Medulla oblongata (tissue), 1 donor: Measurements from ENCODE around the gene TBC1D7.

Experiments used
- DNase-seq: peaks from one replicate; pipeline ENCODE4 v3.0.0-alpha.2; 2015; ENCODE audit errors: extremely low spot score

Gene TBC1D7

DNA sequence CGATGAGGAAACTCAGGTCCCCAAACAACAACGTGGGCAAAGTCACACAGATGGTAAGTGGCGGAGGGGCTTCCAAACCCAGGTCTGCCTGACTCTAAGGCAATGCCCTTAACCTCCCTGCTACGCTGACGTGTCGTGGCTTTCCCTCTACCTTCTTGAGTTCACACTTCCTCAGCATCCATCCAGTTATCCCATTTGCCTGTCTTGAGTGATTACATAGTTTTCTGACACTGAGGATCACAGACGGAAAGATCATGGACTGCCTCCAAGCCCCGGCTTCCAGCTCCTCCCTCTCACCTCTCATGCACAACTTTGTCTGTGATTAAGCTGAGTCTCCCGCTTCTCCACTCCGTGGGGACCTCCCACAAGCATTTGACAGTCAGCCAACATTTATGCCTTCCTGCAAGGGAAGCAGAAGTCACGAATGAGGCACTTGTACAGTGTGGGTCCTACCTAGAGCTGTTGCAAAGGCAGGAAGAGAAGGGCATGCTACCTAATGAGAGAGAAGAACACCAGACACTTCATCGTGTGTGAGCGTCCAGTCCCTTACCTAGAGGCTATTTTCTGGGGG, 33.8 kb downstream of the TBC1D7 start:
- peak; percentile 50 for DNase-seq

DNA sequence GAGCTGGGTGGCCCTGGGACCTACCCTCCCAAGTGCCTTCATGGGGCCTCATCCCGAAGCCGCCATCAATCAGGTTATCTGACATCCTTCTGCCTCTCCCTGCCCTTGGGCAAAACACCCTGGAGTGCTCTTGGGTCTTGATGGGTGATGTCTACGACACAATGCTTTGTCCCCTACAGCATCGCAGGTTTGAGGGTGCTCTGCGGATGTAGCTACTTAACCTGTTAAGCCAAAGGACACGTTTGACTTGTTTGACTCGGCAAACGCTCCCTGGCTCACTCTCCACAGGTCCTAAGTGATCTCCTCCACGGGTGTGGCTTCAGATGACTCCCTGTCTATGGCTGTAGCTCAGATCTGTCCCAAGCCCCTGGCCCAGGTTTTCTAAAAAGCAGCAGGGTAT, 35.6 kb downstream of the TBC1D7 start:
- no peak for DNase-seq

DNA sequence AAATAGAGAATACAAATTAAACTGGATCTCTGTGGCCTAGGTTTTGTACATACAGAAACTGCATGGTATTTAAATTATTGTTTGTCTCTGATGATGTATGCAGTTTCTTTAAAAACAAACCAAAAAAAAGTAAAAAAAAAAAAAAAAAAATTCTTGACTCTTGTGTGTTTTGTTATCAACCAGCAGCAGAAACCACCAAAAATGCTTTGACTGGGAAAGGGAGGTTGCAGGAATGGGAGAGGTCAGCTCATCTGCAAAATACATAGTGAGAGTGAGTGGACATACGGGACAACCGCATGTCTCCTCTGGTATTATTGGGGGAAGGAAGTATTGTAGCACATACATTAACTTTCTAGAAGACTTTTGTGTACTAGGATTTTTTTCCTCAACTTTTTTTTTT, 38.0 kb downstream of the TBC1D7 start:
- no peak for DNase-seq

DNA sequence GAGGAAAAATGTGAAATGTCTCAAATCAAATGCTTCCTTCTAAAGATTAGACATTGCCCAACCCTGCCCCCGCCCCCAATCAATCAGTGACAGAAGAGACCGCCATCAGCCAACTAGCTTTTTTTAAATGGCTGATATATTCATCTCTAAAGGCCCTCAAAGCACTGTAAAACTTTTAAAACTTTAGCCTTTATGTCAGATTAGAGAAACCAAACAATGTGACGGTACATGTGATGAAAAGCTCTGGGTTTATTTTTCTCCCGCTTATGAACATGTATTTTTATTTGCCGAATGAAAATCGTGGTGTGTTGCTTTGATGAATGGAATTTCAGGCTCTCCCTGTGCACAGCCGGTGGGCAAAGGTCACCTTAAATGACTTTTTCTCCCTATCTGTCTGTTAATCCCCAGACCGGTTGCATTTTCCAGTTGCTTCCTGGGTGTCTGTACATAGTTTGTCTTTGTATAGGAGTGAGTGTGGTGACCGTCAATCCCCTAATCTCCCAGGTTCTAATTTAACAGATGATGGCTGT, 38.5 kb downstream of the TBC1D7 start:
- DNase-seq = no peak

DNA sequence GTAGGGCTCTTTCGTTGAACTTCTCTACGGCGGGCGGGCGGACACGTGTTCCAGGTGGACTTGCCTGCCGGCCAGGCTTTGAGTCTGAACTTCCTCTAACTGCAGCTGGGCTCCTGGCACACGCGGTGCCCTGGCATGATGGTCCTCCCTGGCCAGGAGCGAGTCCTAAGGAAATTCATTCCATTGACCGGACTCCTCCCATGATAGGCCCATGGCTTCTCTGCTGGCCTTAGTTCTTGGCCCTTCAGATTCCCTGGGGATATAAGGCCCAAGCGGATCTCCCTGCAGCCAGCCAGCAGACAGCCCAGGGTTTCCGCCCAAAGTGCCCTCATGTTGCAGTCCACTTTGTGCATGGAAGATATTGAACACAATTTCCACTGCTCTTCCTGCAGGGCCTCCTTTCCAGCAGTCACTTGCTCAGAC, 39.4 kb downstream of the TBC1D7 start:
- DNase-seq = no peak

DNA sequence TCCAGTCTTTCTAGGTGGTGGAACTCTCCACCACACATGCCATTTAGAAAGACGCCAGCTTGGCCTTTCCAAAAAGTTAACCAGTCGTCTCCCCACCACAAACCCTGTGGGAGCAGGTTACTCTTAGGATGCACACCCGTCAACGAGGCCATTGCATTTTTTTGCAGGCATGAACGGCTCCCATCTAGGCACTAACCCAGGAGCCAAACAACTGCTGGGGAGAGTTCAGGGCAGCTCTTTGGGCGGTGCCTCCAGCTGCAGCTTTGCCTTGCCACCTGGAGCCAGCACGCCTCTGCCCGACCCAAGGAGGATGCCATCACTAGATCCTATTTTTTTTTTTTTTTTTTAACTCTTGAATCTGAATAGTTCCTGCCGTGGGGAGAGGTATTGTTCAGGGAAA, 39.9 kb downstream of the TBC1D7 start:
- no peak for DNase-seq

DNA sequence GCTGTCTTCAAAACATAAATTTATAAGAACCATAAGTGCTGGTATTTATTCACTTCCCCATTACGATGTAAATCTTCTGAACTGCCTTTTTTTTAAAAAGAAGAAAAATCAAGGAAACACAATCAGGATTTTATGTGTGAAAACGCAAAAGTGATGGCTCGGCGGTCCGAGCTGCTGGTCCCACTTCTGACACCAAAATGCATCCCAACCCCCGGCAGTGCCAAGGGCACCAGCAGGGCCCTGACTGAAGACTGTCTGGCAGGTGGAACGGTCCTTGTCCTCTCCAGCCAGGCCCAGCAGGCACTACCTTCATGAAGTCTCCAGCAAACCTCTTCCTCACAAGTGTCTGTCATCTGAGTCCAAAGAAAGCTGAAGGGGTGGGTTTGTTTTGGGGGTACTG, 41.2 kb downstream of the TBC1D7 start:
- no peak for DNase-seq

DNA sequence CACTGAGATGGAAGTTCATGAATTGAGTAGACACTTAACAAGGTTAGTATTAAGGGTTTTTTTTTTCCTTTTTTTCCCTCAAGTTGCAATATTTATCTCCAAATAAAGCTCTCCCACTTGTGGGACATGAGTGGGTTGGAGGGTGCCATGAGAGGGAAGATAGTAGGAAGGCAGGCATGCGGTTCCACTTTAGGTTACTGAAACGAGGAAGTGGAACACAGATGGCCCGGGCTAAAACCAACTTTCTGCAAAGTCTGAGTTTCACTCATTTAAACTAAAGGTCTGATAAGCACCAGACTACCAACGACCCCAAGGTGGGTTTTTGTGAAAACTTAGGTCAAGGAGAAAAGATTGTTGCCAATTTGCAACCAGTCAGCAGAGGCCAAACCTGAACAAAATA, 42.2 kb downstream of the TBC1D7 start:
- peak; percentile 60 for DNase-seq

DNA sequence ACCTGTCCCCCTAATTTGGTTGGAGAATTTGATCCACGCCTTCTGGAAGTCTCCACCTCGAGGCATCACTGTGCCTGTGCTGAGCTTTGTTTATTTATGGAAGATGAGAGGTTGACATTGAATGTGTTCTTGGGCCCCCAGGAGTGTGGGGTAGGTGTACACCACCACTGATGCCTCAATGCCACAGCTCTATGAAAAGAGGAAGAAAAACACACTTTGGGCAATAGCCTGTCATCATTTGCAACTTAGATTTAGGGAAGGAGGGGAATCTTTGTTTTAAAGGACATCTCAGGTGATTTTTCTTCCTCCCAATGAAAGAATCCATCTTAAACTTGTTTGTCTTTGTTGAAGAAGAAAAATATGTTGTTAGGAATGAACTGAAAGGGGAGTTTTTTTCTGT, 42.6 kb downstream of the TBC1D7 start:
- DNase-seq = no peak

DNA sequence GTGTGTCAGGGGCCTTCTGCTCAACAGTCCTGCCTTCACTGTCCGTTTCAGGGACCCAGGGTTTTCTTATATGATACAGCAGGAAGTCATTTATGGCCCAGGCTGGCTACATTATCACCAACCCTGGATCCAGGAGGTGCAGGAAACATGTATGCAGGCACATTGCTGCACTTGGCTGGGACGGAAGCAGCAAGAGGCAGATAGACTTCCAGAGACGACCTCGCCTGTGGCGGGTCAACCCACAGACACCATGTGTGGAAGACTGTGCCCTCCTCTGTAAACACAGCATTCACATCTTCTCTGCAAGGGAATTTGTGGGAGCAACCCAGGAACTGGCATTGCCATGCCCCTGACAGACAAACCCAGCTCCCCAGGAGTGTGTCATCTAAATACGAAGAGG, 43.7 kb downstream of the TBC1D7 start:
- DNase-seq = no peak

DNA sequence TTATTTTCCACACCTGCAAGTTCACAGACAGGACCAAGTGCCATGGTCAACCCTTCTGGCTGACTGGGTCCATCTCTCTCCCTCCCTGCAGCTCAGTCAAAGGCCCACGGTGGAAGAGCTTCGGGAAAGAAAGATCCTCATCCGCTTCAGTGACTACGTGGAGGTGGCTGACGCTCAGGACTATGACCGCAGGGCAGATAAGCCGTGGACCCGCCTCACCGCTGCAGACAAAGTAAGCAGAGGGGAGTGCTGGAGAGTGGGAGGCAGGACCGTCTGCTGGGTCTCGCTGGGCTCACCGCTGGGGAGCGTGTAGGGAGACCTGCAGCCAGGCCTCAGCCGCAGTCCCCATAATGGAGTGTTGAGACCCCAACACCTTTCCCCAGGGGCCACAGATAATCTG, 45.0 kb downstream of the TBC1D7 start:
- DNase-seq = no peak

DNA sequence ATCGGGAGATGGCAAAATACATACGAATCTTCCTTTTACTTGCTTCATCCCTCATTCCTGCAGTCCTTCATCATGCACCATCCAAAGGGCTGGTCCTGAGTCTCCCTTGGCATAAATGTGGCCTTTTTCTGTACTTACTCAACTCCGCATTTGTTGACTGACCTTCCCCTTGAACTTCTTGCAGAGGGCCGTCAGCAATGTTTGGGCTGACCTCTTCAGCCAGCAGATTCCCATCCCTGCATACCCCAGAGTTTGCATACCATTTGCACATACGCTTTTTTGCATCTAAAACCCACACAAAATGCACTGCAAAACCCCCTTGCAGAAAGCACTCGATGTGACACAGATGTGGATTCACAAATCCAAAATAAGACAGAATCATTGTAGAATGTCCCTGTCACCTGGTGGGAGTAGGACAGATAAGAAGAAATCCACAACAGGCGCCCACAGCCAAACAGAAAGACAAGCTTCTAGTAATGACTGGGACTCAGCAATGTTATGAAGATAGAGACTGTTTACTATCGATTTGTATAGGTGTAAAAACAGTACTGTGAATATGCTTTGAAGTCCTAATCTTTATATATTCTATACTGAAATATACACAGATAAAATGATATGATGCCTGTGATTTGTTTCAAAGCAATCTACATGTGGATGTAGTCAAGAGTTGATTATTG, 45.8 kb downstream of the TBC1D7 start:
- DNase-seq = no peak

DNA sequence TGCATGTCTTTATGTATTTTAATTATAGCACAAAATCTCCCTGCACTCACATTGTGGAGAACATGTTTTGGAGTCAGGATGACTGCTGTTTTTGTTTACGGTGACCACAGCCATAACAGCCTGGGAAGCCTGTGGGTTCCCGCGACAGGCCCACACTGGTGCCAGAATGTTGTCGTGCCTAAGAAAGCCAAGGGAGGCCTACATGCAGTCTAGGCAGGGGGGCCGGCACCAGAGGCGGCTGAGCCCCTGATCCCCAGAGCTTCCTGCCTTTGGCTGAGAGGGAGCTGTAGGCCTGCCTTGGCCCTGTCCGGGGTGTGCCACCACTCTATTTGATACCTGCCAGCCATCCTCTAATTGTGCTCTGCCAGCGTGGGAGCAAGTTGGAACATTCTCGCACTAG, 46.7 kb downstream of the TBC1D7 start:
- no peak for DNase-seq

DNA sequence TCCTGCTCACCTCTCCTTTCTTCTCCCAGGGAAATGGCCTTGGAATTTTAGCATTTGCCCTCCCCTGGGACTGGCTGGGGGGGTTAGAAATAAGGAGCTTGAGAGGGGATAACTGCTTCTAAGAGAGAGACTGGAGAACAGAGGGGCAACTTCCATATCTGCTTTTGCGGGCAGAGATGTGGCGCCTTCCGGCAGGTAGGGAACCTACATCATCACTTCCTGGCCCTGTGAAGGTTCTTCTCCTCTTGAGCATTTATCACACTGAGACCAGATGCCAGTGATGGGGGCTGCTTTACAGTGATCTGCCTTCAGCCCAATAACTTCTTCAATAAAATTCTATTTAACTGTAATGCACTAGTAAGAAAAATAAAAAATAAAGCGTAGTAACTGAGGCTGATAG, 48.1 kb downstream of the TBC1D7 start:
- DNase-seq = no peak

DNA sequence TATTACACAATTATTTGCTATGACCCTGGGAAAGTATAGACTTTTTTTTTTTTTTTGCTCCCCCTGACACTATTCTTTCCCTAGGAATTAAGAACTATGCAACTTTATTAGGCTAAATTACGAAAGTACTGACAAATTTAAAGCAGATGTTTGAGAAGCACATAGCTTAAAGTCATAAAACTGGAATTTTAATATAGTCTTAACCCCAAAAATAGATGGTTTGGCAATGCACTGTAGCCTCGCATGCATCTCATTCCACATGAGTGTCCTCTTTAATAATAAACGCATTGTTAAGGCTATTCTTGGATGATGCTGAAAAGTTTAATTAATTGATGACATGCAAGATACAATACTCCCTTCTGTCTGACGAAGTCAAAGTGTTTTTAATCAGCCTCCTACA, 49.3 kb downstream of the TBC1D7 start:
- no peak for DNase-seq

DNA sequence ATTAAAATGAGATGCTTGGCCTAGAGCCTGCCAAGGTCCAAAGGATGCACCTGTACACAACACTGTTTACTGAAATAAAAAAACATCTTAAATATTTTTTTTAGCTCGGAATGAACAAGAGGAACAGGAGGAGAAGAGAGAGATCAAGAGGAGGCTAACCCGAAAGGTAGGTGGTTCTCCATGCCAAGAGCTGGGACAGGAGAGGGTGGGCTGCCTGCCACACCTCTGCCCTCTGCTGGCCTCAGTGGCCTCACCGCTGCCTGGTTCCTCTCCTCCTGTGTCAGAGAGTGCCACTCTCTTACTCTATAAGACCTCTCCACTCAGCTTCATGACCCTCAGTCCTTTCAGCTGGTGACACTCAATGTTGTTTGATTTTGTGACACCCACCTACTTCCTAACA, 50.2 kb downstream of the TBC1D7 start:
- no peak for DNase-seq

DNA sequence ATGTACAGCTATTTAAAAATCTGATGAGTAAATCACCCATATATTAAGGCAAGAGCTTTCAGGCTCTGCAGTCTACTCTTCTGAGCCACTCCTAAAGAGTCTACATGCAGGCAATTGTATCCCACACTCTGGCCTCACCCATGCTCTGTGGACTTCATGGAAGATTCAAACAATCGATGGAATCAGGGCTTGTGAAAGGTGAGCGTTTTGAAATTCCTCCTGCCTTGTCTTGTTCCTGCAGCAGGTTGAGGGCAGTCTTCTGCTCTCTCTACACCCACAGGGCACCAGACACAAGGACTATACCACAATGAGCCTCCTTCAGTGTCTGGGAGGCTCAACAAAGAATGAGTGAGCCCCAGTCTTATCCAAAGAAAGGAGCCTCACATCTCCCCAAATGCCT, 51.1 kb downstream of the TBC1D7 start:
- no peak for DNase-seq

DNA sequence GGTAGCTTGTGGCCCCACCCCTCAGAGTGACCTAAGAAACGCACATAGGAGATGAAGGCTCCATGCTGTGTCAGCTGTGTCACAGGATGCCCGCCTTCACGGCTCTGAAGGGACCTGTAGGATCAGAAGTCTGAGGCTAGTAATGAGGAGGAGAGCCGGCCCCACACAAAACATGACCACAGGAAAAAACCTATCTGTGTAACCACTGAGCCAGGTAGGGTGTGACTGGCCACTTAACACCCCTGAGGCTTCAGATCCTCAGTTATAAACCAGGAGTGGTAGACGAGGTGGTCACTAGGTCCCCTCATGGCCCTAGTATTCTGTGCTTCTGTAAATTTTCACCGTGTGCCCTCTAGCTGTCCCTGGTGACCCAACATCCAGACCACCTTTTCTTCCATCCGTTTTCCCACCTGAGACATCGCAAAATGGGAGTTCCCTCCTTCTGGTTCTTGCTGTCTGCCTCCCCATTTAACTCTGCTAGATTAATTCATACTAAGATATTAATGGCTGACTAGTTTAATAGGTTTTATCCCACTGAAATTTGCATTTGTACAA, 52.8 kb downstream of the TBC1D7 start:
- no peak for DNase-seq

DNA sequence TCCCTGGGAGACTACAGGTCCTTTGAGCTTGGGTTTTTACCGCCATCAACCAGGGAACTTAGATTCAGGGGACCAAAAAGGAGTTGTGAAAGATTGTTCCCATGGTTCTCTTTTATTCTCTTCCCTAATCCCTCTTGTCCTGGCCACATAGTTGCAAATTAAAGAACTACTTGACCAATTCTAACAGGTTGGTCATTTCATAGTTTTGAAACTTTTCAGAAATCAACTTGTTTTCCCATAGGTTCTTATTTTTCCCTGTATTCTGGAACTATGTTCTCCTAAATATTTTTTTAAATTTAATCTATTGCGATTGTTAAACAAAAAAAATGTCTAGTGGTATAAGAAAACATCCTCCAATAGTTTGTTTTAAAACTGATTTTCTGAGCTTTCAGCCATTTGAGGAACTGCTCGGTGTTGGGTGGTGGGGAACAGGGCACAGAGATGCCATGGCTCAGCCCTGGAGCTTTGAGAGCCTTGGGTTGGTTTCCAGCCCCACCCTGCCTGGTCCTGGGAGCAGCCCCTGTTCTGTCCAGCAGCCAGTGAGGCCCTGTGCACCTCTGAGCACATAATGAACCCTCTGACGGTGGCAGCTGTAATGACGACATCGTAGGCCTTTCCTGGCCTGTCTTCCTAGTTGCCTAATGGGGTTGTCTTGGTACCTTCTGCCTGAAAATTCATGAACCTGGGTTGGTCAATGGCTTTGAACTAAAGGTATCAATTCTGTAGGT, 53.5 kb downstream of the TBC1D7 start:
- no peak for DNase-seq

DNA sequence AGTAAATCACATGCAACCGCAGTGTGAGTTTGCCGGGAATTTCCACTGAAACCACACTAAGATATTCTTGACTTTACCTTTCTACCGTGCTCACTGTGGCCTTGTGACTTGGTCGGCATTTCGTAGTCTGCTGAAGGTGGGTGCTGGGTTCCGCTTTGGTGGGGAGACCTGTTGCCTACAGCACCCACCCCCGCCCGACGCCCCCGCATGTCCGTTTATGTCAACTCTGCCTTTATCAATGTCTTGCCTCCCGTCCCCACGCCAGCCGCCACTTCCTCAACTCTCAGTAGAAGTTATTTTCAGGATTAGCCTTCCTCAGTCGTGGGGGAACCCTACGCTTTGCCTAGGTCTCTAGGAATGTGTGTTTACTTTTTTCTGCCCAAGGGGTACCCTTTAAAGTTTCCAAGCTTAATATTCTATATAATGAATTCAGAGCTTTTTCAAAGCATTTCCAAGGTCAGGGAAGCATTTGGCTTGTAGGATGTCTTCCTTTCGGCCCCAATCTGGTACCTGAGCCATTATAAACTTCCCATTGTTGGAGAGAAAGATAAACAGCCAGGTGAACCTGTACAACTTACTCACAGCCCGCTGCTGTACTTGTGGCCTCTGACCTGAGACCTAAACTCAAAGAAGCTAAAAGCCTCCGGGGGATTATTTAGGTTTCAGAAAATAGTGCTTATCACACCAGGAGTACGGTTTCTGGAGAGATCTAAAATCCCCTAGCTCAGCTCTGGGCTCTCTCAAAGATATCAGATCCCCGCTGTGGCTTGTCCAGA, 54.2 kb downstream of the TBC1D7 start:
- peak; percentile 70 for DNase-seq

DNA sequence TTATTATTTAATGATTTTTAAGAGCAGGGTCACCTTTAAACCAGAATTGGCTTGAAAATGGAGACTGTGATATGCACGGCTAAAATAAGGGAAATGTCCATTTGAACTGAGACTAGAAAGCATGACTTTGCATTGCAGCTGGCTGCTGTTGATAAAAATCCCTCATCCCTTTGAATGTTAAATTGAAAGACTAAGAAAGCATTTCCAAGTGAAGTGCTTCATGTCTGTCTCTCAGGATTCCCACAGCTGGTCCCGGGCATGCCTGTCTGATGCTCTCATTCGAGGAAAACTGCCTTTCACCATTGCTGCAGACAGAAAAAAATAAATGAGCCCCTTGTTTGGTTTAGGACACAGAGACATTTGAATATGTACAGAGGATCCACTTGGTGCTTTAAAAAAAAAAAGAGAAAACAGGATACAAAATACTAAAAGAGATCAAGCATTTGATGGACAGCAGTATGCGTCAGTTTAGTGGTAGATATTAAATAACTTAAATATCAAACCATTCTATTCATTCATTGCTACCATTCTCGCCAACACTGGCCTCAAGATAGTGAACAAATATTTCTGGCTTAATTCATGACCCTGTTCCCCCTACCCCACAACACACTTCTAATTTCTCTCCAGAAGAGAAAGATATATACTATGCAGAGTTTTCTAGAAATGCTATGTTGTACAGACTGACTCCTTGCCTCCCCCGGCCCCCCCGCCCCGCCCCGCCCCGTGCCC, 55.0 kb downstream of the TBC1D7 start:
- DNase-seq = peak; percentile 71
